Measurements from ENCODE around the gene NXPH3. TPM values are rescaled to one million over a fixed set of nuclear protein-coding genes. Genes with fewer than 3 reads are reported as not detected.

The NXPH3 gene
- polyA plus RNA-seq, 1 of the 3 experiments (the other 2 are of a cell fraction), result 0.30 TPM

- no peak for DNase-seq
- Histone ChIP-seq H3K9me2 (no peaks in the 10 kb centered on the region), H3K9me3 (no peaks in the 10 kb centered on the region), H3K4me3 (ENCODE audit: low read depth in 2 of 2, low read length in 1 of 2) (no peak overlapping the region), H3K4me1 (ENCODE audit: control insufficient read depth in 1 of 2, insufficient read depth in 2 of 2, low read depth in 1 of 2, low read length in 1 of 2) (no peaks in the 10 kb centered on the region; a peak in 1 of 4 replicates), H3K79me2 (ENCODE audit: insufficient read depth) (no peaks in the 10 kb centered on the region), H2AFZ (ENCODE audit: low read depth) (no peak overlapping the region), H4K20me1 (ENCODE audit: insufficient read depth) (no peaks in the 10 kb centered on the region), H3K9ac (no peak overlapping the region), H3K27ac (ENCODE audit: low read depth in 2 of 2, low read length in 1 of 2) (no peak overlapping the region), H3F3A (replicated peaks; ENCODE audit: insufficient read depth) (peaks cover 3% of the 10 kb centered on the region), H3K27me3 (ENCODE audit: insufficient read depth) (no peaks in the 10 kb centered on the region), H3K36me3 (replicated peaks in 1 of 2; ENCODE audit: control insufficient read depth in 1 of 2, insufficient read depth in 2 of 2, low read length in 1 of 2) (peaks cover 74 to 77% of the 10 kb centered on the region in 2 experiments), H3K4me2 (no peak overlapping the region)
- ChIA-PET POLR2A (no interaction called here), CTCF (interaction anchor here (0.7 to 48.9 kb wide), 7 partner anchors 23 to 400 kb away, joined by 3 to 2107 read pairs (median 18); partner anchors contain the start of genes NXPH3, SLC35B1 and SPOP)
- 96% methylated on average over 8 of the region's 8 CpGs for WGBS (ENCODE audit: low lambda C conversion rate)
- TF ChIP-seq ELF1 (IDR thresholded peaks at IDR 0.05), result no peak
- no peak for TF ChIP-seq NRF1 (IDR thresholded peaks at IDR 0.05; ENCODE audit: low read depth, low read length)
- no peak for TF ChIP-seq CHD2 (IDR thresholded peaks at IDR 0.05; ENCODE audit: low read length, partially characterized antibody)
- TF ChIP-seq RCOR1 (IDR thresholded peaks at IDR 0.05; ENCODE audit: low read length), result no peak
- no peak for TF ChIP-seq RXRA (IDR thresholded peaks at IDR 0.05; ENCODE audit: borderline replicate concordance, low read depth)
- TF ChIP-seq RAD21 (IDR thresholded peaks at IDR 0.05; ENCODE audit: low read length), result no peak
- no peak for TF ChIP-seq YY1 (IDR thresholded peaks at IDR 0.05; ENCODE audit: low read depth)
- TF ChIP-seq CTCF (IDR thresholded peaks at IDR 0.05), result no peak
- TF ChIP-seq SIN3A (IDR thresholded peaks at IDR 0.05; ENCODE audit: borderline replicate concordance, low read depth, low read length), result no peak
- TF ChIP-seq FOSL2 (IDR thresholded peaks at IDR 0.05; ENCODE audit: borderline replicate concordance, low read depth), result no peak
Measured at GRCh38 chr17:49597928-49598655, 22.4 kb downstream of the NXPH3 start.

GRCh38 chr17:49598918-49599317, 23.2 kb downstream of the NXPH3 start:
- H3K4me3 ChIP-seq (ENCODE audit: low read depth in 2 of 2, low read length in 1 of 2), result no peak overlapping the region
- CTCF ChIA-PET, result interaction anchor here (1.8 to 48.9 kb wide), 5 partner anchors 24 to 398 kb away, joined by 4 to 2107 read pairs (median 22); partner anchors contain the start of genes NXPH3, SLC35B1 and SPOP
- no peak overlapping the region for H3K4me2 ChIP-seq
- WGBS (ENCODE audit: low lambda C conversion rate), result 90% methylated on average over 3 of the region's 3 CpGs
- no peak for DNase-seq
- H3K9me2 ChIP-seq, result no peaks in the 10 kb centered on the region
- no peak overlapping the region for H2AFZ ChIP-seq (ENCODE audit: low read depth)
- POLR2A ChIA-PET, result no interaction called here
- TF ChIP-seq RAD21 (IDR thresholded peaks at IDR 0.05; ENCODE audit: low read length) (no peak), PBX3 (IDR thresholded peaks at IDR 0.05) (no peak), SMC3 (IDR thresholded peaks at IDR 0.05; ENCODE audit: low read depth, low read length) (no peak), EP300 (IDR thresholded peaks at IDR 0.05; ENCODE audit: borderline replicate concordance in 1 of 2, low read depth in 1 of 2, low read length in 1 of 2) (no peak), MXI1 (IDR thresholded peaks at IDR 0.05; ENCODE audit: low read depth, low read length) (no peak), TAF1 (IDR thresholded peaks at IDR 0.05; ENCODE audit: borderline replicate concordance, low read depth, low read length) (no peak)
- H3K4me1 ChIP-seq (ENCODE audit: control insufficient read depth in 1 of 2, insufficient read depth in 2 of 2, low read depth in 1 of 2, low read length in 1 of 2), result no peaks in the 10 kb centered on the region; a peak in 1 of 4 replicates
- no peaks in the 10 kb centered on the region for H3K79me2 ChIP-seq (ENCODE audit: insufficient read depth)
- H3F3A ChIP-seq (replicated peaks; ENCODE audit: insufficient read depth), result no peaks in the 10 kb centered on the region
- no peak overlapping the region for H3K9ac ChIP-seq
- H4K20me1 ChIP-seq (ENCODE audit: insufficient read depth), result no peaks in the 10 kb centered on the region
- no peak overlapping the region for H3K27ac ChIP-seq (ENCODE audit: low read depth in 2 of 2, low read length in 1 of 2)
- no peaks in the 10 kb centered on the region for H3K27me3 ChIP-seq (ENCODE audit: insufficient read depth)
- no peaks in the 10 kb centered on the region for H3K9me3 ChIP-seq
- H3K36me3 ChIP-seq (replicated peaks in 1 of 2; ENCODE audit: control insufficient read depth in 1 of 2, insufficient read depth in 2 of 2, low read length in 1 of 2), result peaks cover 75 to 86% of the 10 kb centered on the region in 2 experiments

Measured in SK-N-SH (cell line).